ENCODE data around the gene ZNF385B.
"Not testable (repeated sequence)": the region's sequence is repeated elsewhere in the genome, so short reads cannot be mapped to it uniquely, and the experiment has no call there.

Gene ZNF385B

GRCh38 chr2:179478771-179479170 lies 382.6 kb downstream of the ZNF385B start:
- no peak for FAIRE-seq

GRCh38 chr2:179470992-179471391 lies 390.4 kb downstream of the ZNF385B start:
- no peak for FAIRE-seq

GRCh38 chr2:179470089-179470488 lies 391.3 kb downstream of the ZNF385B start:
- FAIRE-seq, result no peak

DNA sequence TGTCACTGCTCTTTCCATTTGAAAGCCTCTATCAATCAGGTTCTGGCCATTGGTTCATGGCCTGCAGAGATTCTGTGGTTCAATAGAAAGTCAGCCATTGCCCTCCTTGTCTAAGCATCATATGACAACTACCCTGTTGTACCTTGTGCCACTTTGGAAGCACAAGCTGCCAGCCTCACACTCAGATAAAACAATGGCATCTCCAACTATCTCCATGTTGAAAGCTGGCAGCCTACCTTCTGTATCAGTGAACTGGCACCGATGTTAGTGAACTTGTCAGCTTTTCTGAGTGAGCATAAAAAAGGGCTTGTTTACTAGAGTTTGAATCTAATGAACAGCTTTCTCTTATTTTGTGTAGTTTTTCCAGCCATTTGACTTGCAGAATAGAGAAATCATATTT lies 393.5 kb downstream of the ZNF385B start:
- no peak for FAIRE-seq

- FAIRE-seq, result no peak
Measured at GRCh38 chr2:179467111-179467510, 394.3 kb downstream of the ZNF385B start.

GRCh38 chr2:179461420-179461819 lies 400.0 kb downstream of the ZNF385B start:
- FAIRE-seq, result no peak

DNA sequence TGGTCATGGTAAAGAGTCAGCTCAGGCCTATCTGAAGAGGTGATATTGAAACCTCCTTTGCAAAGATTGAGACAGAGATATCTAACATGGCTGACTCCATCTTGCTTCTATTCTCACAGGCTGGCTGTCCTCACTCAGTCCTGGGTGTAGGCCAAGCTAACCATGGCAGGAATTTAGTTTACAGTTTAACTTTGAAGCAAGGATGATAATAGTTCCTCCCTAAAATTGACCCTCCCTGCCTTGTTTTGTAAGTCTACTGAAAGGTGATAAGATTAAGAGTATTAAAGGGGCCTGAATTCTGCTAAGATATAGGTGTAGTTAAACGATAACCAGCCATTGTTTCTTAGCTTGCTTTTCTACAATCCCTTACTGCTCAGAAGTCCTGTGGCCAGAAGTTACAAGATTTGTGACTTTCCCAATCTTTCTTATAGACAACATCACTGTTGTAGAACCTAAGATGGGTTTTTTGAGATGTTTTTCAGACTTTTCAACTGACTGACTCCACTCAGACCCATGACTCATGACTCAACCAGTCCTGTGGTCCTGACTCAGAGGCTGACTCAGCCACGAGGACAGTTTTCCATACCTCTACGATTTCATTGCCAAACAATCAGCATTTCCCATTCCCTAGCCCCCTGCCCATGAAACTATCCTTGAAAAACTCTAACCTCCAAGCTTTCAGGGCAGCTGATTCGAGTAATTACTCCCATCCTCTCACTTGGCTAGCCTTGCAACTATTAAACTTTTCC lies 401.1 kb downstream of the ZNF385B start:
- no peak for FAIRE-seq

DNA sequence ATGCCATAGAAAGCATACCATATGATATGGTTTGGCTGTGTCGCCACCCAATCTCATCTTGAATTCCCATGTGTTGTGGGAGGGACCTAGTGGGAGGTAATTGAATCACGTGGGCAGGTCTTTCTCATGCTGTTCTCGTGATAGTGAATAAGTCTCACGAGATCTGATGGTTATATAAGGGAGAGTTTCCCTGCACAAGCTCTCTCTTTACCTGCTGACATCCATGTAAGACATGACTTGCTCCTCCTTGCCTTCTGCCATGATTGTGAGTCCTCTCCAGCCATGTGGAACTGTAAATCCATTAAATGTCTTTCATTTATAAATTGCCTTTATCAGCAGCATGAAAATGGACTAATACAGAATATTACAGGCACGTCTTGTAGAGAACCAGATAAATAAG lies 403.3 kb downstream of the ZNF385B start:
- not testable (repeated sequence) for FAIRE-seq

DNA sequence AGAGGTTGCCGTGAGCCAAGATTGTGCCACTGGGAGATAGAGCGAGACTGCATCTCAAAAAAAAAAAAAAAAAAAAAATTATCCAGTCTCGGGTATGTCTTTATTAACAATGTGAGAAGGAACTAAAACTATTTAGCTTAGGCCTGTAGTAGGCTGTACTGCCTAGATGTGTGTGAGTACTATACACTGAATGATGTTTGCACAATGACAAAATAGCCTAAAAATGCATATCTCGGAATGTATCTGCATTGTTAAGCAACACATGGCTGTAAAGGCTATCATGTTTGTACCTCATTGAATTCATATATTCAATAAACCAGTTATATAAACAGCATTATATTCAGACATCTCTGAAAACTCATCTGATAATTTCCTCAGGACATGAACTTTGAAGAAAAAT lies 405.6 kb downstream of the ZNF385B start:
- FAIRE-seq, result no peak

- no peak for FAIRE-seq
Measured at GRCh38 chr2:179455172-179455524, 406.3 kb downstream of the ZNF385B start.

DNA sequence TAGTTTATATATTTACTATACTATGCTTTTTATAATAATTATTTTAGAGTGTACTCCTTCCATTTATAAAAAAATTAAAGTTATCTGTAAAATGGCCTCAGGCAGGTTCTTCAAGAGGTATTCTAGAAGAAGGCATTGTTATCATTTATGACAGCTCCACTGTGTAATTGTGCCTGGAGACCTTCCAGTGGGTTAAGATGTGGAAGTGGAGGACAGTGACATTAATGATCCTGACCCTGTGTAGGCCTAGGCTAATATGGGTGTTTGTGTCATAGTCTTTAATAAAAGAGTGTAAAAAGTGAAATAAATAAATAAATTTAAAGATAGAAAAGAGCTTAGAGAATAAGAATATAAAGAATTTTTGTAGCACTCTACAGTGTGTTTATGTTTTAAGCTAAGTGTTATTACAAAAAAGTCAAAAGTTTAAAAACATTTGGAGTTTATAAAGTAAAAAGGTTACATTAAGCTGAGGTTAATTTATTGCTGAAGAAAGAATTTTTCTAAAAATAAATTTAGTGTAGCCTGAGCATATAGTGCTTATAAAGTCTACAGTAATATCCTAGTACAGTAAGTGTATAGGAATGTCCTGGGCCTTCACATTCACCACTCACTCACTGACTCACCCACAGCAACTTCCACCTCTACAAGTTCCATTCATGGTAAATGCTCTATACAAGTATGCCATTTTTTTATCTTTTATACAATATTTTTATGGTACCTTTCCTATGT lies 406.8 kb downstream of the ZNF385B start:
- FAIRE-seq, result no peak

DNA sequence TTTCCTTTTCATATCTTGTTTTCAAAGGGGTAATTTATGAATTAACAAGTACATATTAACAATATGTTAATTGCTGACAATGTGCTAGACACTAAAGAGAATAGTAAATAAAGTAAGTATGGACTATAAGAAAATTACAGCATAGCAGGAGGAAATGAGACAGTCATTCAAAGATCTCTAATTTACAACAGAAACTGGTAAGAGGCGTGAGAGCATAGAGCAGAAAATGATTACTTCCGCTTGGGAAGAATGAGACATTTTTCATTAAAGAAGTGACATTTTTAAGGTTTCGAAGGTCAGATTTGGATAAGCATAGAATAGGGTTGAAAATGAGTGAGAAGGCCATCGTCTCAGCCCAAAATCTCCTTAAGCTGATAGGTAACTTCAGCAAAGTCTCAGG lies 412.4 kb downstream of the ZNF385B start:
- no peak for FAIRE-seq

DNA sequence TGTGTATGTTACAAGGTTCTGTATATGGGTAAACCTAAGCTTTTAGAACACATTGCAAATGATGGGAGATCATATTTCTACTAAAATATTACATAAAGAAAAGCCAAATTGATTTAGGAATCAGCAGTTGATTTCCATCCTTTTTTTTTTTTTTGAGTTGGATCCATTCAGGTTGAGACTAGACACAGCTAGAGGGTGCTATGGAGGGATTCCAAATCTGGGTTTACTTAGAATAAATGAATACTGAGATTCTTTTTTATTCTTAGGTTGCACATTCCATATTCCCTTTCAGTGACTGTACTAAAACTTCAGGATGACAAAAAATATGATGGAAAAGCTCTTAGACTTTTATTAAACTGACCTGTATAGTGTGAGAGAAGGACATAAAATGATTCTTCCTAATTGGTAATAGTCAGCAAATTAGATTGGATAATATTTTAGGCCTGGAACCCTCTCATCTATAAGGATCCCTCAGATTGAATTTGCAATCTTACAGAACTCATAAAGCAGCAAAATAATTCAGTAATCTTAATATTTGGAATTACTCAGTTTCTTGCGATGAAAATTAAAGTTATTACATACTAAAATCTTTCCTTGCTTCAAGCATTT lies 413.5 kb downstream of the ZNF385B start:
- no peak for FAIRE-seq

GRCh38 chr2:179447421-179447820 lies 414.0 kb downstream of the ZNF385B start:
- FAIRE-seq, result no peak

DNA sequence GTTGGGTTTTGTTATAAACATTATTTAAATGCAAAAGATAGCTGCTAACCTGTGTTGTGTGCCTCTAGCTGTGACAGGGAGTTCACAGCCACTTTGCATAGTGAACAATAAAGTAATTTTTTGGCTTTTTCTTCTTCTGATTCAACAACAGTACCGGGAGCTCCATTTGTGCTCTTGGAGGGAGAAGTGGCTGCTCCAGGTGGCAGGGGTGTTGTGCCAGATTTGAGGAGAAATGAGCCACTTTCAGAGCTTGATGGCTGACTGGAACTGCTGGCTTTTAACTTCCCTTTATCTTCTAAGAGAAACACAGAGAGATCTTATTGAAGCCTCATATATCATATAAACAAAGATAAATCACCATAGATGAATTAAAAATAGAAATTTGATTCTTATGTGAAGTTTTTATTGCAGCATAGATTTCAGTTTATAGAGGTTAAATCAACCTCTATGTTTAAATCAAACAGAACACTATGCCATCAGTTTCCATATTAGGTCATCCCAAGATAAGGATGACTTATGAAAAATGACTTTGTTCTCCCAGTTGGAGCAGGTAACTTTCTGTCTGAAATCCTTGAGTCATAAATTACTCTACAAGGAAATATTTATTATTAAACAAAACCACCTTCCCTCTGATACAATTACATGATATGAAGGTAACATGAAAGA lies 414.8 kb downstream of the ZNF385B start:
- FAIRE-seq, result no peak

- no peak for FAIRE-seq
Measured at GRCh38 chr2:179444056-179444455, 417.4 kb downstream of the ZNF385B start.

GRCh38 chr2:179443180-179443579 lies 418.2 kb downstream of the ZNF385B start:
- FAIRE-seq, result no peak

DNA sequence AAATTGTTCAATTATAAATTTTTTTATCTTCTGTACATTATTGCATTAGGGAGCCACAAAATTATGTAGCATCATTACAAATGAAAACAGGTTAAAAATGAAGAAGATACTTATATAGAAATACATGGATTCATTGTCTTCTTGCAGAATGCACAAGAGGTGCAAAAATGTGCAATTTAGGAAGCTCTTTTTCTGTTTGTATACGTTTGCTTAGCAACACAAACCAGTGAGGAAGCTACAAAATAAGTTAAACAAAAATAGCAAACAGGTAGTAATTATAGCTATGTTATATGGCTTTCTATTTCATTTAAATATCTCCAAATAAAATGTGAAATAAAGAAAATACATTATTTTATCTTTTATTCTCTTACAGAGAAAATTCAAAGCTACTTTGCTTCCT lies 419.2 kb downstream of the ZNF385B start:
- no peak for FAIRE-seq

DNA sequence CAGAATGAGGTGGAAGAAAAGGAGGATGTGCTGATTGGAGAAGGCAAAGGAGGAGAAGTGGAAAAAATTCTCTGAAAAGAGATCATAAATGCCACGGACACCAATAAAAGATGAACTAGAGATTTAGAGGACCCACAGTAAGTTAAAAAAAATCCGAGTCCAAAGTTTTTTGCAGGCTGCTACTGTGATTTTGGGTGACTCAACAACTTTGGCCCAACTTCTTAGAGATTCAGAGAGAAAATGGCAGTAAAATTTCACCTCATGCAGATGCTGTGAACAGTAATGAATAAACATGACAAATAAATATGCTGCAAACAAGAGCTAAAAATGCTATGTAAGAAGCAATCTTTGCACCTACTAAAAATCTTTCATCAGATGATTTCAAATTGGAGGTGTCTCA lies 419.9 kb downstream of the ZNF385B start:
- FAIRE-seq, result no peak

GRCh38 chr2:179440642-179441251 lies 420.7 kb downstream of the ZNF385B start:
- FAIRE-seq, result no peak

DNA sequence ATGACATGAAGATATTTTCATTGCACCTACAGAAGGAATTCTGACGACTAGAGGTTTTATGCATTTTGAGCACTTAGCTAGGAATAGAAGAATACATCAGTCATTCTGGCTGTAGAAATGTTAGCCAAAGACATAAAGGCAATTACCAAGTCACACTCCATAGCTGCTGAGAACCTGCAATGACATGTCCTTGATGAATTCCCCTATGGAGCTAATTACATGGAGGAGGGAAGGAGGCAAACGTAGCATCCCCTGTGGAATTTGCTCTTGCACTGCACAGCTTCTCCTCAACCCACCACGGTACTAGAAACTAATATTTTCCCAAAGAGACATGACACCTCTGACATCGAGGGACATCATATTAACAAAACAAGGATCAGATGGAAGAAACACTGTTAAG lies 422.8 kb downstream of the ZNF385B start:
- no peak for FAIRE-seq

DNA sequence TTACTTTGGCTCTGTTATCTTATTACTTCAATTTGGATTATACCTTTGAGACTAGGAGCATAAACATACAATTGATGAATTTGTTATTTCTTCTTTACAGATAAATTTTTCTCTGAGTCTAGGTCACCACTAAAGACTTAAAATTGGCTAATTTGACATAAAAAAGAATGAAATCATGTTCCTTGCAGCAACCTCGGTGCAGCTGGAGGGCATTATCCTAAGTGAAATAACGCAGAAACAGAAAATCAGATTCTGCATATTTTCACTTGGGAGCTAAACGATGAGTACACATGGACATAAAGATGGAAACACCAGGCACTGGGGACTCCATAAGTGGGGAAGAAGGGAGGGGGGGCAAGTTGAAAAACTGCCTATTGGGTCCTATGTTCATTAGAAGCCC lies 424.0 kb downstream of the ZNF385B start:
- no peak for FAIRE-seq

GRCh38 chr2:179435566-179435965 lies 425.8 kb downstream of the ZNF385B start:
- no peak for FAIRE-seq

Measured in colon (tissue), 2 donors.